ENCODE measurements around the gene C2orf74. TPM values are rescaled to one million over a fixed set of nuclear protein-coding genes. Genes with fewer than 3 reads are reported as not detected.

C2orf74 gene
- total RNA-seq = 10 to 100 TPM; 10.2 to 12.0 (median 10.6) TPM
- long read RNA-seq, partial matches to known transcripts = 1 of 9 reads
- long read RNA-seq, other reads (novel, unspliced or antisense) = 2 of 9 reads

DNA sequence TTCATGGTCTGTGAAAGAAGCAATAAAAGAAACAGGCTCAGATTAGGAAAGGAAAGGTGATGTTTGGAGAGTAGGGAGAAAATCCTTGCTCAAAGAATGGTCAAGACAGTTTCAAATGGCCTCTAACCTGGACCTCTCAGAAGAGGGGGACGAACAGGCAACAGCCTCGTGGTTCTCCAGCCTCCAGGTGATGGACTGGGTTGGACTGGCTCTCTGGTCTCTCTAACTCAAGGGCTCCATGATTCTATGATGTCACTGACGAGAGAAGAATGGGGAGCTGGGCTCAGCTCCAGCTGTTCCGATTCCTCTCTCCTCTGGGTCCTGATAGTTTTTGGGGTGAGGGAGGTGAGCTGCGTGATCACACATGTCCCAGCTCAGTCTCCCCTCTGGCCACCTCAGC lies at the start of gene C2orf74:
Gene C2orf74 (plus strand): TSS at position 301 of the 400 bp plus-strand sequence. CDS start 327 bp downstream, outside the sequence.
- intact Hi-C loops (cut with DNase I) = no loop called here
- DNase-seq (no peak), ATAC-seq (no peak)
- no peaks in the 10 kb centered on the region for H3K27me3 ChIP-seq
- H3K4me3 ChIP-seq = no peak within 1 kb of the TSS
- H3K9me3 ChIP-seq = no peaks in the 10 kb centered on the region
- 80% methylated on average over 1 of the region's 5 CpGs for WGBS (ENCODE audit: insufficient coverage, low coverage, low lambda C conversion rate, missing lambda C conversion rate)
- no peak for TF ChIP-seq POLR2A (IDR thresholded peaks at IDR 0.05)
- TF ChIP-seq, protein P1, sequence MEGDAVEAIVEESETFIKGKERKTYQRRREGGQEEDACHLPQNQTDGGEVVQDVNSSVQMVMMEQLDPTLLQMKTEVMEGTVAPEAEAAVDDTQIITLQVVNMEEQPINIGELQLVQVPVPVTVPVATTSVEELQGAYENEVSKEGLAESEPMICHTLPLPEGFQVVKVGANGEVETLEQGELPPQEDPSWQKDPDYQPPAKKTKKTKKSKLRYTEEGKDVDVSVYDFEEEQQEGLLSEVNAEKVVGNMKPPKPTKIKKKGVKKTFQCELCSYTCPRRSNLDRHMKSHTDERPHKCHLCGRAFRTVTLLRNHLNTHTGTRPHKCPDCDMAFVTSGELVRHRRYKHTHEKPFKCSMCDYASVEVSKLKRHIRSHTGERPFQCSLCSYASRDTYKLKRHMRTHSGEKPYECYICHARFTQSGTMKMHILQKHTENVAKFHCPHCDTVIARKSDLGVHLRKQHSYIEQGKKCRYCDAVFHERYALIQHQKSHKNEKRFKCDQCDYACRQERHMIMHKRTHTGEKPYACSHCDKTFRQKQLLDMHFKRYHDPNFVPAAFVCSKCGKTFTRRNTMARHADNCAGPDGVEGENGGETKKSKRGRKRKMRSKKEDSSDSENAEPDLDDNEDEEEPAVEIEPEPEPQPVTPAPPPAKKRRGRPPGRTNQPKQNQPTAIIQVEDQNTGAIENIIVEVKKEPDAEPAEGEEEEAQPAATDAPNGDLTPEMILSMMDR (IDR thresholded peaks at IDR 0.05) = no peak
- no peak within 1 kb of the TSS for H3K27ac ChIP-seq
- H3K36me3 ChIP-seq = peaks cover 0 to 30% (median 0%) of the 10 kb centered on the region in 4 donors
- peaks cover 0 to 5% (median 0%) of the 10 kb centered on the region in 4 donors for H3K4me1 ChIP-seq

GRCh38 chr2:61114147-61114546 lies 47.8 kb upstream of the C2orf74 start:
- TF ChIP-seq, protein P1 (IDR thresholded peaks at IDR 0.05) = no peak
- no peak for TF ChIP-seq POLR2A (IDR thresholded peaks at IDR 0.05)
- Histone ChIP-seq H3K4me3 (no peak overlapping the region), H3K27me3 (no peaks in the 10 kb centered on the region), H3K36me3 (no peaks in the 10 kb centered on the region), H3K9me3 (no peaks in the 10 kb centered on the region), H3K4me1 (no peaks in the 10 kb centered on the region), H3K27ac (no peak overlapping the region)
- WGBS (ENCODE audit: insufficient coverage, low coverage, low lambda C conversion rate, missing lambda C conversion rate) = 85% methylated on average over 6 of the region's 6 CpGs
- intact Hi-C loops (cut with DNase I) = no loop called here
- ATAC-seq (no peak), DNase-seq (no peak)

GRCh38 chr2:61116302-61116701 lies 45.7 kb upstream of the C2orf74 start:
- no peaks in the 10 kb centered on the region for H3K4me1 ChIP-seq
- H3K36me3 ChIP-seq = no peaks in the 10 kb centered on the region
- intact Hi-C loops (cut with DNase I) = no loop called here
- H3K27me3 ChIP-seq = no peaks in the 10 kb centered on the region
- no peak for ATAC-seq
- no peak for TF ChIP-seq POLR2A (IDR thresholded peaks at IDR 0.05)
- TF ChIP-seq, protein P1 (IDR thresholded peaks at IDR 0.05) = no peak
- H3K9me3 ChIP-seq = no peaks in the 10 kb centered on the region
- H3K4me3 ChIP-seq = no peak overlapping the region
- H3K27ac ChIP-seq = no peak overlapping the region
- WGBS (ENCODE audit: insufficient coverage, low coverage, low lambda C conversion rate, missing lambda C conversion rate) = 94% methylated on average over 2 of the region's 2 CpGs
- DNase-seq = no peak

DNA sequence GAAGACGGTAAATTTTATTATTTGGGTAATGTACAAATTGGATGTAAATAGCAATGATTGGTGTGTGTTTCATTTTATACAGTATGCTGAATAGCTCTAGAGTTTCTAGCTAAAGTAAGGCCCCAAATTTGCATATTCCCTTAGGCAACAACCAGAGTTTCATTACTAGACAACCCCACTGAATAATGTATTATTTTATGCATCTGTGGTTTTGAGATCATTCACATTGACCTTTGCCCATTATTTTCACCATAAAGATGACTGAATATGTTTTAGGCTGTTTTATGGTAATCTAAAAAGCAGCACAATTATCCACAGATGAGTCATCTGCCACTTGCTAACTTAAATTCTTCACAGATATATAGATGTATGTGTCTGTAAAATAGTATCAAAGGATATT lies 44.5 kb upstream of the C2orf74 start:
- no peak overlapping the region for H3K4me3 ChIP-seq
- no peaks in the 10 kb centered on the region for H3K4me1 ChIP-seq
- WGBS (ENCODE audit: insufficient coverage, low coverage, low lambda C conversion rate, missing lambda C conversion rate) = 87% methylated on average over 1 of the region's 1 CpG
- H3K36me3 ChIP-seq = no peaks in the 10 kb centered on the region
- H3K9me3 ChIP-seq = no peaks in the 10 kb centered on the region
- TF ChIP-seq, protein P1 (IDR thresholded peaks at IDR 0.05) = no peak
- no peak for TF ChIP-seq POLR2A (IDR thresholded peaks at IDR 0.05)
- intact Hi-C loops (cut with DNase I) = no loop called here
- no peak for DNase-seq
- ATAC-seq = no peak
- H3K27me3 ChIP-seq = no peaks in the 10 kb centered on the region
- no peak overlapping the region for H3K27ac ChIP-seq
